Hepatocyte (in vitro differentiated cells): Measurements from ENCODE around the gene SIX1. TPM values are rescaled to one million over a fixed set of nuclear protein-coding genes. Genes with fewer than 3 reads are reported as not detected.

Source experiments
- DNase-seq: peaks from one replicate; pipeline ENCODE4 v3.0.0-alpha.2; 2016; ENCODE audit warnings: low spot score
- H2AFZ ChIP-seq: fragments of 200-600 bp; sonication (generic); 2 replicates; pipeline ENCODE4 v1.6.0; 2016; ENCODE audit warnings: antibody characterized with exemption, mild to moderate bottlenecking
- H3K27ac ChIP-seq: fragments of 200-600 bp; sonication (generic); 2 replicates; pipeline ENCODE4 v1.5.1; 2016; ENCODE audit warnings: mild to moderate bottlenecking
- H3K27me3 ChIP-seq: fragments of 200-600 bp; sonication (generic); 2 replicates; pipeline ENCODE4 v1.6.1; 2016
- H3K36me3 ChIP-seq: fragments of 200-600 bp; sonication (generic); replicated peaks from 2 replicates; pipeline ENCODE4 v1.5.1; 2016; ENCODE audit warnings: low read depth; ENCODE audit not compliant: insufficient read depth
- H3K4me1 ChIP-seq: fragments of 200-600 bp; sonication (generic); 2 replicates; pipeline ENCODE4 v1.5.1; 2016; ENCODE audit warnings: mild to moderate bottlenecking, moderate library complexity; ENCODE audit not compliant: insufficient read depth
- H3K4me2 ChIP-seq: fragments of 200-600 bp; sonication (generic); 2 replicates; pipeline ENCODE4 v1.6.0; 2016
- H3K4me3 ChIP-seq: fragments of 200-600 bp; sonication (generic); 2 replicates; pipeline ENCODE4 v1.5.1; 2016; ENCODE audit warnings: mild to moderate bottlenecking
- H3K79me2 ChIP-seq: fragments of 200-600 bp; sonication (generic); 2 replicates; pipeline ENCODE4 v1.6.0; 2017; ENCODE audit warnings: mild to moderate bottlenecking
- H3K9me2 ChIP-seq: fragments of 200-600 bp; sonication (generic); replicated peaks from 2 replicates; pipeline ENCODE4 v1.6.0; 2017; ENCODE audit warnings: mild to moderate bottlenecking; ENCODE audit not compliant: insufficient read depth
- H3K9me3 ChIP-seq: fragments of 200-600 bp; sonication (generic); 2 replicates; pipeline ENCODE4 v1.5.1; 2016; ENCODE audit warnings: low read depth, mild to moderate bottlenecking
- H4K20me1 ChIP-seq: fragments of 200-600 bp; sonication (generic); 2 replicates; pipeline ENCODE4 v1.6.0; 2016; ENCODE audit warnings: mild to moderate bottlenecking; ENCODE audit not compliant: insufficient read depth, poor library complexity, severe bottlenecking
- EZH2 ChIP-seq: fragments of 200-600 bp; sonication (generic); IDR thresholded peaks from 2 replicates; pipeline ENCODE4 v1.6.1; 2016; ENCODE audit warnings: antibody characterized with exemption, mild to moderate bottlenecking, borderline replicate concordance
- EZH2phosphoT487 ChIP-seq: fragments of 200-600 bp; sonication (generic); IDR thresholded peaks from one replicate; pipeline ENCODE4 v1.6.1; 2018; ENCODE audit warnings: antibody characterized with exemption, mild to moderate bottlenecking, low read depth, moderate library complexity; ENCODE audit not compliant: unreplicated experiment, severe bottlenecking
- WGBS: methylation state at CpG from one replicate; pipeline ENCODE4 v1.1.6; 2016; ENCODE audit warnings: low lambda C conversion rate; ENCODE audit errors: missing lambda C conversion rate; 5-methylcytosine and 5-hydroxymethylcytosine counted together
- polyA plus RNA-seq: library from polyadenylated mRNA; unstranded; fragments of >200 nt; fragmentation: Nextera tagmentation; extraction: Ambion mirVana; gene quantifications from 2 replicates; pipeline ENCODE4 v1.2.1, GENCODE V29; 2016
- total RNA-seq: library from RNA; depleted of rRNA; stranded (reverse); fragments of >200 nt; gene quantifications from 2 replicates; pipeline ENCODE4 v1.2.3, GENCODE V29; 2014
- TF ChIP-seq, protein P1 (sequence below): fragments of 200-600 bp; sonication (generic); IDR thresholded peaks from 2 replicates; pipeline ENCODE4 v1.5.1; 2016; ENCODE audit warnings: antibody characterized with exemption, mild to moderate bottlenecking; ENCODE audit not compliant: poor library complexity

Gene SIX1
- total and polyA plus RNA-seq, 2 experiments from 2014 or later = 5.9 to 6.3 TPM

DNA sequence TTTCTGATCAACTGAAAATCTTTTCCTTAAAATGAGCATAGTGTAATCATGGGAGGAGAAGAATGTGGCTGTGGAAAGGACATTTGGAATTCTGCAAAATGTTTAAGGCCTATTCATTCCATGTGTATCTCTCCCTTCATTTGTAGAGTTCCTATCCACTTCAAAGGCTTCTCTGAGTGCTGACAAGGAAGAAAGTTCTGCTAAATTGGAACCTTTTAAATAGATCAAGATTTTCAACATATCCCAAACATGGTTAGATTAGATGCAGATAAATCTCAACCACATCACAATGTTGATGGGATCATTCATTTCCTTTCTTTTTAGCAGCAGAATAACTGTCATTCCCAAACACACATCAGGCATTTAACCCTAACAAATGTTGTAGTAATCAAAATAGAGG is 28.4 kb upstream of the SIX1 start:
- H3K4me1 ChIP-seq = no peaks in the 10 kb centered on the region
- DNase-seq = no peak
- H2AFZ ChIP-seq = no peak overlapping the region
- TF ChIP-seq EZH2phosphoT487 (no peak), EZH2 (no peak)
- TF ChIP-seq, protein P1, sequence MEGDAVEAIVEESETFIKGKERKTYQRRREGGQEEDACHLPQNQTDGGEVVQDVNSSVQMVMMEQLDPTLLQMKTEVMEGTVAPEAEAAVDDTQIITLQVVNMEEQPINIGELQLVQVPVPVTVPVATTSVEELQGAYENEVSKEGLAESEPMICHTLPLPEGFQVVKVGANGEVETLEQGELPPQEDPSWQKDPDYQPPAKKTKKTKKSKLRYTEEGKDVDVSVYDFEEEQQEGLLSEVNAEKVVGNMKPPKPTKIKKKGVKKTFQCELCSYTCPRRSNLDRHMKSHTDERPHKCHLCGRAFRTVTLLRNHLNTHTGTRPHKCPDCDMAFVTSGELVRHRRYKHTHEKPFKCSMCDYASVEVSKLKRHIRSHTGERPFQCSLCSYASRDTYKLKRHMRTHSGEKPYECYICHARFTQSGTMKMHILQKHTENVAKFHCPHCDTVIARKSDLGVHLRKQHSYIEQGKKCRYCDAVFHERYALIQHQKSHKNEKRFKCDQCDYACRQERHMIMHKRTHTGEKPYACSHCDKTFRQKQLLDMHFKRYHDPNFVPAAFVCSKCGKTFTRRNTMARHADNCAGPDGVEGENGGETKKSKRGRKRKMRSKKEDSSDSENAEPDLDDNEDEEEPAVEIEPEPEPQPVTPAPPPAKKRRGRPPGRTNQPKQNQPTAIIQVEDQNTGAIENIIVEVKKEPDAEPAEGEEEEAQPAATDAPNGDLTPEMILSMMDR = no peak
- H3K4me3 ChIP-seq = no peak overlapping the region
- no peak overlapping the region for H3K27ac ChIP-seq
- no peaks in the 10 kb centered on the region for H3K79me2 ChIP-seq
- H4K20me1 ChIP-seq = no peaks in the 10 kb centered on the region
- no peaks in the 10 kb centered on the region for H3K9me3 ChIP-seq
- no peaks in the 10 kb centered on the region for H3K27me3 ChIP-seq
- H3K9me2 ChIP-seq = no peaks in the 10 kb centered on the region
- H3K36me3 ChIP-seq = no peaks in the 10 kb centered on the region
- H3K4me2 ChIP-seq = no peak overlapping the region

GRCh38 chr14:60670989-60671388 is 21.7 kb upstream of the SIX1 start:
- Histone ChIP-seq H3K27me3 (no peaks in the 10 kb centered on the region), H4K20me1 (no peaks in the 10 kb centered on the region), H3K79me2 (no peaks in the 10 kb centered on the region), H3K4me3 (no peak overlapping the region), H3K27ac (no peak overlapping the region), H3K9me2 (no peaks in the 10 kb centered on the region), H3K9me3 (no peaks in the 10 kb centered on the region), H2AFZ (no peak overlapping the region), H3K36me3 (no peaks in the 10 kb centered on the region), H3K4me2 (no peak overlapping the region), H3K4me1 (no peaks in the 10 kb centered on the region)
- no peak for DNase-seq
- TF ChIP-seq, protein P1 = no peak
- TF ChIP-seq EZH2phosphoT487 = no peak
- no peak for TF ChIP-seq EZH2
- 80% methylated on average over 3 of the region's 3 CpGs for WGBS

- no peak overlapping the region for H3K4me3 ChIP-seq
- H3K27me3 ChIP-seq = peaks cover 6% of the 10 kb centered on the region
- no peak overlapping the region for H2AFZ ChIP-seq
- TF ChIP-seq, protein P1 = no peak
- no peaks in the 10 kb centered on the region for H3K9me2 ChIP-seq
- H3K4me1 ChIP-seq = no peaks in the 10 kb centered on the region
- H3K9me3 ChIP-seq = no peaks in the 10 kb centered on the region
- H3K4me2 ChIP-seq = no peak overlapping the region
- no peak for DNase-seq
- H4K20me1 ChIP-seq = no peaks in the 10 kb centered on the region
- WGBS = 86% methylated on average over 5 of the region's 5 CpGs
- no peaks in the 10 kb centered on the region for H3K36me3 ChIP-seq
- no peaks in the 10 kb centered on the region for H3K79me2 ChIP-seq
- H3K27ac ChIP-seq = no peak overlapping the region
Observed at GRCh38 chr14:60668431-60669112, 19.3 kb upstream of the SIX1 start.

- H3K4me1 ChIP-seq = no peaks in the 10 kb centered on the region
- no peaks in the 10 kb centered on the region for H3K9me3 ChIP-seq
- no peak for DNase-seq
- H3K36me3 ChIP-seq = no peaks in the 10 kb centered on the region
- H3K79me2 ChIP-seq = no peaks in the 10 kb centered on the region
- no peak overlapping the region for H2AFZ ChIP-seq
- H3K4me2 ChIP-seq = no peak overlapping the region
- H3K27me3 ChIP-seq = peaks cover 28% of the 10 kb centered on the region
- no peaks in the 10 kb centered on the region for H4K20me1 ChIP-seq
- no peaks in the 10 kb centered on the region for H3K9me2 ChIP-seq
- 63% methylated on average over 3 of the region's 3 CpGs for WGBS
- no peak overlapping the region for H3K4me3 ChIP-seq
- no peak overlapping the region for H3K27ac ChIP-seq
- TF ChIP-seq EZH2 (no peak), EZH2phosphoT487 (no peak)
- TF ChIP-seq, protein P1 = no peak
Observed at GRCh38 chr14:60665177-60665550, 15.9 kb upstream of the SIX1 start.
